Natural killer cell treated with Interleukin-12 subunit alpha and Interleukin-12 subunit beta and Interleukin-15 and Interleukin-18, amount 100 ng/mL, for 72 hours (primary cell): Measurements from ENCODE around the gene COG3. TPM values are rescaled to one million over a fixed set of nuclear protein-coding genes. Genes with fewer than 3 reads are reported as not detected.

ENCODE experiments used
- ATAC-seq, 2 donors: fragments of 150-1000 bp; cut with Tn5 transposase in 1 of 2; sonication (Bioruptor Pico), chemical (Tn5 transposase) in 1 of 2; 2 replicates each; pipeline ENCODE4 v1.10.0; 2021
- DNase-seq: peaks from one replicate; pipeline ENCODE4 v3.0.0; 2022; ENCODE audit warnings: low spot score
- H3K27ac Mint-ChIP-seq, 2 donors: 1 replicate in 1 of 2; 2 replicates in 1 of 2; pipeline ENCODE4 v1.8.0; 2022; ENCODE audit warnings: mixed read lengths in 2 of 2, mild to moderate bottlenecking in 1 of 2, moderate library complexity in 1 of 2
- H3K27me3 Mint-ChIP-seq, 2 donors: 1 replicate in 1 of 2; 2 replicates in 1 of 2; pipeline ENCODE4 v1.8.0; 2022; ENCODE audit warnings: mixed read lengths in 2 of 2
- H3K36me3 Mint-ChIP-seq: one replicate; pipeline ENCODE4 v1.8.0; 2022; ENCODE audit warnings: mixed read lengths
- H3K4me1 Mint-ChIP-seq, 2 donors: 1 replicate in 1 of 2; 2 replicates in 1 of 2; pipeline ENCODE4 v1.8.0; 2022; ENCODE audit warnings: low read depth in 2 of 2, mixed read lengths in 2 of 2, mild to moderate bottlenecking in 1 of 2
- H3K4me3 Mint-ChIP-seq: one replicate; pipeline ENCODE4 v1.8.0; 2022; ENCODE audit warnings: mixed read lengths
- H3K9me3 Mint-ChIP-seq: 2 replicates; pipeline ENCODE4 v1.8.0; 2022; ENCODE audit warnings: mixed read lengths
- total RNA-seq, 2 donors: library from RNA; stranded (reverse); gene quantifications; one replicate each; pipeline ENCODE4 v1.2.3, GENCODE V29; 2022

The COG3 gene
- total RNA-seq, 2 donors from 2014 or later, result 41.0 to 50.9 TPM

DNA sequence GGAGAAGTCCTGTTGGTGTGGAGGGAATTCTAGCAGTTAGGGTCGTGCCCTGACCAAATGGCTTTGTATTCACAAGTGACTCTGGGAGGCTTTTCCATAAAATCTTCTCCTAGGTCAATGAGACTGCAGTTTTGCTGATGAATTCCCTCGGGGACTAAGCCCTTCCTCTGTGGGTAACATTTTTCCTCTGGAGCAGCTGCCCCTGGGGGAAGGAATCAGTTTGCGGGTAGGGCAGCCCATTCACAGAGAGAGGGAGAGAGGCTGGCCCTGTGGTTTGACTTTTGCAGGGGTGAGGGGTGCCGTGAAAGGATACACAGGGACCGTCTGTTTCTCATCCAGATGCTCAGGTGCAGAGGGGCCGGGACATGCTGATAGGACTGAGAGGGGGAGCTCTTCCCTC lies 83.5 kb downstream of the COG3 start:
- Mint-ChIP-seq H3K27me3 (peaks cover 7 to 8% of the 10 kb centered on the region in 2 donors), H3K27ac (no peak overlapping the region), H3K9me3 (no peaks in the 10 kb centered on the region), H3K4me3 (no peak overlapping the region), H3K36me3 (no peaks in the 10 kb centered on the region), H3K4me1 (no peaks in the 10 kb centered on the region)
- ATAC-seq (no peak), DNase-seq (no peak)

DNA sequence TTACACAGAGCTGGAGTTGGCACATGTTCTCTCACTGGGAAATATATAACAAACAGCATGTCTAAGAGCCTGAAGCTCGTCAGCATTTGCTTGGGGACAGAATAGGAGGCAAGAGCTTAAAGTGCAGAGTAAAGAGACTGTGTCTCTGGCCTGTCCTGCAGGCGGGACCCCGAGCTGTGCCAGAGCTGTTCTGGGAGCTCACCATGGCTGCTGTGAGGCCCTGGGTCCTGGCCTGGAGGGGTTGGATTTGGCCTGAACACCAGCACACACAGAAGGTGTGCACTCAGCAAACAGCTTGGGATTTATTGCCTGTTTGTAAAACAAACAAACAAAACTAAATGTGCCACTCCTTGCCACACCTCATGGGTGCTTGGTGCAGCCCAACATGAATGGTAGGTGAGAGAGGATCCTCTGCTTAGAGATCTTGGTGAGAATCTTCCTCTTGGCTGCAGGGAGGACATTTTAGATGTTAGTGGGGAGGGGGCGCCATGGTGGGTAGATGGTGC lies 89.9 kb downstream of the COG3 start:
- no peaks in the 10 kb centered on the region for H3K4me1 Mint-ChIP-seq
- no peak overlapping the region for H3K4me3 Mint-ChIP-seq
- H3K9me3 Mint-ChIP-seq, result no peaks in the 10 kb centered on the region
- DNase-seq (no peak), ATAC-seq (peak in 1 of 2 donors; percentile 55)
- H3K27me3 Mint-ChIP-seq, result peaks cover 13 to 27% of the 10 kb centered on the region in 2 donors
- H3K27ac Mint-ChIP-seq, result no peak overlapping the region
- H3K36me3 Mint-ChIP-seq, result no peaks in the 10 kb centered on the region

DNA sequence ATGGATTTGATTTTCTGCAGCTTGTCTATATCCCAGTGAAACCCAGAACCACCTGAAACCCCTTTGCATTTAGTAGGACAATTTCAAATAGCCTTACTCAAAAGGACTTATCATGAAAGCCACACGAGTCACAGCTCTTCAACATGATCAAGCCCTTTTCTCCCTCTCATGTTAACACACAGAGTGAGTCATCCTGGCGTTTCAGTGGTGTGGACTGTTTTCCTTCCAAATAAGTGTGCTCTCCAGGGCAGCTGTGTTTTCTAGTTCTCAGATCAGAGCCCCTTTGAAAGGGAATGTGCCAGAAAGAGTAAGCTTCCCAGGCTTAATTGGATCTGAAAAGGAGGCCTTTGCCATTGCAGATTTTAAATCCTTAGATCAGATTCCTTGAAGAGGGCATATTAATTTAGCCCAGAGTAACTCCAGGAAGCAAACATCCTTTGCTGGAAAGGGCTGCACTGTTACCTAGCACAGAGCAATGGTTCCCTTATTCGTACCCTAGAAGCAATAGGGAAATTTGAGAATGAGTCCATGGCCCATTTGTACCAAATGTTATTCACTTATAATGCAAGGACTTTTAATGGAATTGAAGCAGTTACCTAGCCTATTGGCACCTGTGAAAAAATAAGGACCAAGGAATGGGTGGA lies 99.5 kb downstream of the COG3 start:
- Mint-ChIP-seq H3K9me3 (no peaks in the 10 kb centered on the region), H3K4me1 (no peaks in the 10 kb centered on the region), H3K4me3 (no peak overlapping the region), H3K36me3 (no peaks in the 10 kb centered on the region), H3K27me3 (peaks cover 20 to 21% of the 10 kb centered on the region in 2 donors), H3K27ac (no peak overlapping the region)
- ATAC-seq (peak in 1 of 2 donors; percentile 17), DNase-seq (no peak)

DNA sequence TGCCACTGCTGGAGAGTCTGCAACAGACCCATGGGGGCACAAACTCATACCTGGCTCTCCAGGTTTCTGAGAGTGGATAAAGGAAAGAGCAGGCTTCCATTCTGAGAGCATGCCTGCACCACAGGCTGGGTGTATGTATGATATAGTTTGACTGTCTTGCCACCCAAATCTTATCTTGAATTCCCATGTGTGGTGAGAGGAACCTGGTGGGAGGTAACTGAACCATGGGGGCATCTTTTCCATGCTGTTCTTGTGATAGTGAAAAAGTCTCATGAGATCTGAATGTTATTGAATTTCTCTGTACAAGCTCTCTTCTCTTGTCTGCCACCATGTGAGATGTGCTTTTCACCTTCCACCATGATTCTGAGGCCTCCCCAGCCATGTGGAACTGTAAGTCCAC lies 100.6 kb downstream of the COG3 start:
- H3K4me1 Mint-ChIP-seq, result no peaks in the 10 kb centered on the region
- no peaks in the 10 kb centered on the region for H3K9me3 Mint-ChIP-seq
- no peak for DNase-seq
- H3K27me3 Mint-ChIP-seq, result peaks cover 11 to 15% of the 10 kb centered on the region in 2 donors
- H3K27ac Mint-ChIP-seq, result no peak overlapping the region
- no peak for ATAC-seq
- no peaks in the 10 kb centered on the region for H3K36me3 Mint-ChIP-seq
- no peak overlapping the region for H3K4me3 Mint-ChIP-seq

DNA sequence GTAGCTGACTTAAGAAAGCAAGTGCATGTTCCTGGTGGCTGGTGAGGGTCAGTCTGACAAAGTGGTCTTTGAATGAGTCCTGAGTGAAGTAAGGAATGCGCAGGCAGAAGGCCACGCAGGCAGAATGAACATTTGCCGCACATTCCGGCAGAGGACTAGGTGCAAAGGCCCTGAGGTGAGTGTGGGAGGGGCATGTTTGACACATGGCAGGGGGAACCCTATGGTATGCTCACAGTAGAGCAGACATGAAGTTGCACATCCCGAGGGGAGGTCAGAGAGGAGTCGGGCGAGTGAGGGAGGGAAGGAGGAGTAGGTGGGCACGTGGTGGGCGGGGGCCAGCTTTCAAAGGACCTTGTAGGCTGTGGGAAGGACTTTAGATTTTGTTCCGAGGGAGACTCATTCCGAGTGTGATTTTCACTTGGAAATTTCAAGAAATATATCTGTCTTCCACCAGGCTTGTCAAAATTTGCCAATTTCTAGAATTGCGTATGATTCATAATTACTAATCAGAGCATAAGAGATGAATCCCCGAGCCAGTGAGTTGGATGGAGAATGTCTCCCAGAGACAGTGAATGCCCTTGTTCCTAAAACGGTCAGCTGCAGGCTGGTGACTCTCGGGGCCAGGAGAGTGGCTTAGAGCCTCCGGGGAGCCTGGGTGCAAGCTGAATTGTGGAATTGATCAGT lies 110.5 kb downstream of the COG3 start:
- Mint-ChIP-seq H3K4me3 (no peak overlapping the region), H3K36me3 (no peaks in the 10 kb centered on the region), H3K9me3 (no peaks in the 10 kb centered on the region), H3K27ac (no peak overlapping the region), H3K27me3 (peaks cover 32 to 49% of the 10 kb centered on the region in 2 donors), H3K4me1 (no peaks in the 10 kb centered on the region)
- no peak for DNase-seq
- ATAC-seq, result no peak

DNA sequence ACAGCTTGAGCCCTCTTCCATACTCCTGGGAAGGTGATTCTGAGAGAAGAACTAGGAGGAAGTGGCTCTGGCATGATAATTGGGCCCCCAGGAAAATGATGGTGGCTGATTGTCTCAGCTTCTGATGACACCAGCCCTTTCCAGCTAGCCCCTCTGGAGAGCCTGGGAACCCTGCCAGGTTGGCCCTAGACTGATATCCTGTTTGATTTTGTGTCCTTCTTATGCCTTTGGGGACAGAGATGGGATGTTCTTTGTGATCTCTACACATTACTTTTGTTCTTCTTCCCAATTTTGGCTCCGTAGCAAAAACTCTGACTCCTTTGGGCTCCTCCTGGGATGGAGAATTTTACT lies 111.1 kb downstream of the COG3 start:
- Mint-ChIP-seq H3K27me3 (peaks cover 32 to 51% of the 10 kb centered on the region in 2 donors), H3K27ac (no peak overlapping the region), H3K4me3 (no peak overlapping the region), H3K4me1 (no peaks in the 10 kb centered on the region), H3K36me3 (no peaks in the 10 kb centered on the region), H3K9me3 (no peaks in the 10 kb centered on the region)
- DNase-seq (no peak), ATAC-seq (no peak)

DNA sequence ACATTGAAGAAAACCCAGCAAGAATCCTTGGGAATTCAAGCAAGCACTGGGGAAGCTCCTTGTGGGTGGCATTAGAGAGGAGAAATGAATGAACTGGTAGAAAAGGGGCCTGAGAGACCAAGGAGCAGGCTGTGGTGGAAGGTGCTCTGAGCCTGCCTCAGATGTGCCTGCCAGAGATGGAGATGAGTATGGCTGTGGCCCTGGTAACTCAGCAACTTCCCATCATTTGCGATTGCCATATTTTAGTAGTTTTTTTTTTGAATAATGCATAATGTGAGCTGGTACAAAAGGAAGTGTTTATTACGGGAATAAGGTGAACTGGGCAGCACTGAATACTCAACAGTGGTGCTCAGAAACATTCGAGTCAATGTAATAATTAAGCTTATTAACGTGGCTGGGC lies 111.7 kb downstream of the COG3 start:
- Mint-ChIP-seq H3K27ac (no peak overlapping the region), H3K27me3 (peaks cover 25 to 44% of the 10 kb centered on the region in 2 donors), H3K36me3 (no peaks in the 10 kb centered on the region), H3K4me1 (no peaks in the 10 kb centered on the region), H3K9me3 (no peaks in the 10 kb centered on the region), H3K4me3 (no peak overlapping the region)
- DNase-seq (no peak), ATAC-seq (no peak)

DNA sequence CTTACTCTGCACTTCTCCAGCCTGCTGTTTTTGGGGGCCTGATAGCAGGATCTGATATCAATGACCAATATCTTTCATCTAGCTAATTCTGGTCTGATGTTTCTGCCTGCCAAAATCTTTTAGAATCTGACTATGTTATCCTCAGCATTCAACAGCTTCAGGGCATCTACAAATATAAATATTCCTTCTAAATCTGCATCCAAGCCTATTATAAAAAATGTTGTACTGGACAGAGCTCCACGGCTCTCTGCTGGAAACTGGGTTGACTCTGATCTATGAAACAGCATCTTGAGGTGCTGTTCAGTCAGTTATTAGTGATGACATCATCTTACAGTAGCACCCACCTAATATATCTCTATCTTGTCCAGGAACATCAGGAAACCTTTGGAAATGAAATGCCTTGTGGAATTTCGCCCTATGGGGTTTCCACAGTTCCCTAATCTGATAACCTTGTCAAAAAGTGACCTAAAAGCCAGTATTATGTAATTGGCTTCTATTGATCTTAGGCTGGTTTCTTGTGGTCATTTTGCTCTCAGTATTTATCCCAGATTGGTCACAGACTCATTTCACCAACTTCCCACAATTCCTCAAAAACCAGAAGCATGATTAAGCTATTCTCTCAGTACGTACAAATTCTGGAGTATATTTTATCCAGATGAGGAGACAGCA lies 117.8 kb downstream of the COG3 start:
- H3K36me3 Mint-ChIP-seq, result no peaks in the 10 kb centered on the region
- H3K9me3 Mint-ChIP-seq, result no peaks in the 10 kb centered on the region
- H3K4me1 Mint-ChIP-seq, result no peaks in the 10 kb centered on the region
- H3K27ac Mint-ChIP-seq, result no peak overlapping the region
- DNase-seq (no peak), ATAC-seq (no peak)
- peaks cover 11 to 23% of the 10 kb centered on the region in 2 donors for H3K27me3 Mint-ChIP-seq
- H3K4me3 Mint-ChIP-seq, result no peak overlapping the region

DNA sequence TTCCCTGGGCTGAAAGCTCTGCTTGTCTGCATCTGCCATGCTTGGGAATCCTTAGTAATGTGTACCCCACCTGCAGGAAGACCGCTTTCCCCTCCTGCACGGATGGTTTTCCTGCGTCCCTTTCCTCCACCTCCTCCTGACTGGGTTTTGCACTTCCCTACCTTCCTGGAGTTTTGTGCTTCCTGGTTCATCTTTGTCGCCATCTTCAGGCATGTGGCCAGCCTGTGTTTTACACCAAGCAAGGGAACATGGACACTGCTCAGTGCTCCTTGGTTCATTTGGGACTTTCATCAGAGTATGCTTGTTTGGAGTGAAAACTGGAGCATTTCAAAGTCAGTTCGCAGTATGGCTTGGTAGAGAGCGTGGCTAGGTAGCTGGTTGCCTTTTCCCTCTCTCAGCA lies 120.1 kb downstream of the COG3 start:
- peaks cover 6 to 13% of the 10 kb centered on the region in 2 donors for H3K27me3 Mint-ChIP-seq
- ATAC-seq (no peak), DNase-seq (no peak)
- no peak overlapping the region for H3K27ac Mint-ChIP-seq
- H3K36me3 Mint-ChIP-seq, result no peaks in the 10 kb centered on the region
- H3K4me3 Mint-ChIP-seq, result no peak overlapping the region
- H3K9me3 Mint-ChIP-seq, result no peaks in the 10 kb centered on the region
- no peaks in the 10 kb centered on the region for H3K4me1 Mint-ChIP-seq

Other genes with a start within 250 kb of the COG3 start
- 1,000 to 10,000 TPM; 1,832 to 3,365 TPM for gene TPT1, start 123.8 kb upstream of the COG3 start, total RNA-seq
- gene SLC25A30, start 46.6 kb upstream of the COG3 start, total RNA-seq, result 10 to 100 TPM; 28.3 to 38.8 TPM
- not detected for gene ERICH6B, start 150.8 kb downstream of the COG3 start, total RNA-seq
- not detected for gene CBY2, start 237.4 kb downstream of the COG3 start, total RNA-seq